ENCODE data around the gene CHN1.

The CHN1 gene

GRCh38 chr2:174835797-174836255, 169.4 kb downstream of the CHN1 start:
- H3K27me3 ChIP-seq (ENCODE audit: control insufficient read depth, low read length) = peaks cover 9% of the 10 kb centered on the region; the same call in 1 of the 2 replicates
- H3K9me3 ChIP-seq (ENCODE audit: control insufficient read depth, insufficient read depth, low read length) = no peaks in the 10 kb centered on the region
- H3K27ac ChIP-seq (ENCODE audit: low read depth, low read length) = no peak overlapping the region
- no peaks in the 10 kb centered on the region for H3K4me1 ChIP-seq (ENCODE audit: control insufficient read depth, low read length)
- H4K20me1 ChIP-seq (ENCODE audit: control insufficient read depth, insufficient read depth, low read depth, low read length) = no peaks in the 10 kb centered on the region
- TF ChIP-seq CTCF (IDR thresholded peaks at IDR 0.05; ENCODE audit: low read depth, low read length, poor library complexity, severe bottlenecking) = no peak
- no peaks in the 10 kb centered on the region for H3F3A ChIP-seq (ENCODE audit: control insufficient read depth, insufficient read depth)
- H3K4me3 ChIP-seq (ENCODE audit: low read length) = no peak overlapping the region
- H3K4me2 ChIP-seq (ENCODE audit: low read length) = no peak overlapping the region
- no peaks in the 10 kb centered on the region for H3K9me2 ChIP-seq (replicated peaks; ENCODE audit: control insufficient read depth, low read length)
- no peaks in the 10 kb centered on the region for H3K36me3 ChIP-seq (ENCODE audit: control insufficient read depth, low read length)
- no peaks in the 10 kb centered on the region for H3K79me2 ChIP-seq (ENCODE audit: control insufficient read depth, low read length)

- Histone ChIP-seq H3K79me2 (ENCODE audit: control insufficient read depth, low read length) (no peaks in the 10 kb centered on the region), H3K9me2 (replicated peaks; ENCODE audit: control insufficient read depth, low read length) (no peaks in the 10 kb centered on the region), H3K9me3 (ENCODE audit: control insufficient read depth, insufficient read depth, low read length) (no peaks in the 10 kb centered on the region), H3K36me3 (ENCODE audit: control insufficient read depth, low read length) (no peaks in the 10 kb centered on the region), H3K4me2 (ENCODE audit: low read length) (no peak overlapping the region), H4K20me1 (ENCODE audit: control insufficient read depth, insufficient read depth, low read depth, low read length) (no peaks in the 10 kb centered on the region), H3K27ac (ENCODE audit: low read depth, low read length) (no peak overlapping the region), H3K4me1 (ENCODE audit: control insufficient read depth, low read length) (no peaks in the 10 kb centered on the region), H3K27me3 (ENCODE audit: control insufficient read depth, low read length) (peaks cover 9% of the 10 kb centered on the region; the same call in 1 of the 2 replicates), H3K4me3 (ENCODE audit: low read length) (no peak overlapping the region), H3F3A (ENCODE audit: control insufficient read depth, insufficient read depth) (no peaks in the 10 kb centered on the region)
- TF ChIP-seq CTCF (IDR thresholded peaks at IDR 0.05; ENCODE audit: low read depth, low read length, poor library complexity, severe bottlenecking) (no peak), EZH2phosphoT487 (IDR thresholded peaks at IDR 0.05; ENCODE audit: borderline replicate concordance, low read length) (no peak)
Measured at GRCh38 chr2:174833737-174834136, 171.4 kb downstream of the CHN1 start.

GRCh38 chr2:174830561-174830960, 174.6 kb downstream of the CHN1 start:
- H3K4me3 ChIP-seq (ENCODE audit: low read length) = no peak overlapping the region
- H3K36me3 ChIP-seq (ENCODE audit: control insufficient read depth, low read length) = no peaks in the 10 kb centered on the region
- no peaks in the 10 kb centered on the region for H3K4me1 ChIP-seq (ENCODE audit: control insufficient read depth, low read length)
- no peaks in the 10 kb centered on the region for H3F3A ChIP-seq (ENCODE audit: control insufficient read depth, insufficient read depth)
- no peak overlapping the region for H3K4me2 ChIP-seq (ENCODE audit: low read length)
- no peaks in the 10 kb centered on the region for H4K20me1 ChIP-seq (ENCODE audit: control insufficient read depth, insufficient read depth, low read depth, low read length)
- H3K9me3 ChIP-seq (ENCODE audit: control insufficient read depth, insufficient read depth, low read length) = no peaks in the 10 kb centered on the region
- H3K9me2 ChIP-seq (replicated peaks; ENCODE audit: control insufficient read depth, low read length) = no peaks in the 10 kb centered on the region
- H3K79me2 ChIP-seq (ENCODE audit: control insufficient read depth, low read length) = no peaks in the 10 kb centered on the region
- peaks cover 3% of the 10 kb centered on the region; the same call in 1 of the 2 replicates for H3K27me3 ChIP-seq (ENCODE audit: control insufficient read depth, low read length)
- TF ChIP-seq EZH2phosphoT487 (IDR thresholded peaks at IDR 0.05; ENCODE audit: borderline replicate concordance, low read length) = no peak
- TF ChIP-seq CTCF (IDR thresholded peaks at IDR 0.05; ENCODE audit: low read depth, low read length, poor library complexity, severe bottlenecking) = no peak
- H3K27ac ChIP-seq (ENCODE audit: low read depth, low read length) = no peak overlapping the region
